SH-SY5Y (cell line): ENCODE data around the gene SMAD9.

ENCODE experiments used
- GATA2 ChIP-seq: IDR thresholded peaks from 2 replicates; pipeline ENCODE4 v1.6.1; 2011; ENCODE audit warnings: mild to moderate bottlenecking, low read depth, low read length
- GATA3 ChIP-seq: IDR thresholded peaks from 2 replicates; pipeline ENCODE4 v1.6.1; 2011; ENCODE audit warnings: low read depth, mild to moderate bottlenecking, low read length, moderate library complexity

- no peak for TF ChIP-seq GATA2
- no peak for TF ChIP-seq GATA3
Measured at GRCh38 chr13:36837354-36838092, 82.5 kb downstream of the SMAD9 start.
